ENCODE results near the gene NUP93. TPM values are rescaled to one million over a fixed set of nuclear protein-coding genes. Genes with fewer than 3 reads are reported as not detected.

The NUP93 gene
- polyA plus RNA-seq, 1 donor from 2014 or later = 237 TPM

DNA sequence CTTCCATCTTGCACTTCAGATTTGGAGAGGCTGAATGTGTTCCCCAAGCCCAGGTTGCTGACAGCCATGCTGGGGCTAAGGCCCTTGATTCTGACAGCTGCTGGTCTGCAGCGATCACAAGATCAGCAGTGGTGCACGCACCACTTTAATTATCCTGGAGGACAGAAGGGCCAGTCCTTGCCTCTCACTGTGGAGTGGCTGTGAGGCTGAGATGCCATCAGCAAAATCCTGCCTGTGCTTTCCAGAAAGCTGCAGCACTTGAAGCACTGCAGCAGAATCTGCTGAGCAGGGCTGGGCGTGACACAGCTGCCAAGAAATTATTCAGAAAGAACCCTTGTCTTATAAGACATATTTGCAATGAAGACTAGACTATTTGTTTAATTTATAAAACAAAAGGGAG lies 37.1 kb downstream of the NUP93 start:
- H3K9ac ChIP-seq (ENCODE audit: low read length) = no peak overlapping the region
- no peaks in the 10 kb centered on the region for H3K9me3 ChIP-seq (ENCODE audit: low read length)
- no peak overlapping the region for H3K4me2 ChIP-seq (ENCODE audit: low read length)
- H3K79me2 ChIP-seq (replicated peaks; ENCODE audit: insufficient read depth, low read length) = no peaks in the 10 kb centered on the region
- TF ChIP-seq, protein P1, sequence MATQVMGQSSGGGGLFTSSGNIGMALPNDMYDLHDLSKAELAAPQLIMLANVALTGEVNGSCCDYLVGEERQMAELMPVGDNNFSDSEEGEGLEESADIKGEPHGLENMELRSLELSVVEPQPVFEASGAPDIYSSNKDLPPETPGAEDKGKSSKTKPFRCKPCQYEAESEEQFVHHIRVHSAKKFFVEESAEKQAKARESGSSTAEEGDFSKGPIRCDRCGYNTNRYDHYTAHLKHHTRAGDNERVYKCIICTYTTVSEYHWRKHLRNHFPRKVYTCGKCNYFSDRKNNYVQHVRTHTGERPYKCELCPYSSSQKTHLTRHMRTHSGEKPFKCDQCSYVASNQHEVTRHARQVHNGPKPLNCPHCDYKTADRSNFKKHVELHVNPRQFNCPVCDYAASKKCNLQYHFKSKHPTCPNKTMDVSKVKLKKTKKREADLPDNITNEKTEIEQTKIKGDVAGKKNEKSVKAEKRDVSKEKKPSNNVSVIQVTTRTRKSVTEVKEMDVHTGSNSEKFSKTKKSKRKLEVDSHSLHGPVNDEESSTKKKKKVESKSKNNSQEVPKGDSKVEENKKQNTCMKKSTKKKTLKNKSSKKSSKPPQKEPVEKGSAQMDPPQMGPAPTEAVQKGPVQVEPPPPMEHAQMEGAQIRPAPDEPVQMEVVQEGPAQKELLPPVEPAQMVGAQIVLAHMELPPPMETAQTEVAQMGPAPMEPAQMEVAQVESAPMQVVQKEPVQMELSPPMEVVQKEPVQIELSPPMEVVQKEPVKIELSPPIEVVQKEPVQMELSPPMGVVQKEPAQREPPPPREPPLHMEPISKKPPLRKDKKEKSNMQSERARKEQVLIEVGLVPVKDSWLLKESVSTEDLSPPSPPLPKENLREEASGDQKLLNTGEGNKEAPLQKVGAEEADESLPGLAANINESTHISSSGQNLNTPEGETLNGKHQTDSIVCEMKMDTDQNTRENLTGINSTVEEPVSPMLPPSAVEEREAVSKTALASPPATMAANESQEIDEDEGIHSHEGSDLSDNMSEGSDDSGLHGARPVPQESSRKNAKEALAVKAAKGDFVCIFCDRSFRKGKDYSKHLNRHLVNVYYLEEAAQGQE (IDR thresholded peaks at IDR 0.05; ENCODE audit: borderline replicate concordance) = no peak
- TF ChIP-seq SMC3 (conservative IDR thresholded peaks at IDR 0.05; ENCODE audit: poor library complexity) (no peak), POLR2AphosphoS5 (IDR thresholded peaks at IDR 0.05) (no peak), MXI1 (conservative IDR thresholded peaks at IDR 0.05; ENCODE audit: poor library complexity, severe bottlenecking) (no peak), TAF1 (IDR thresholded peaks at IDR 0.05; ENCODE audit: low read depth) (no peak), EZH2 (IDR thresholded peaks at IDR 0.05; ENCODE audit: borderline replicate concordance, insufficient read depth, low read length, poor library complexity, severe bottlenecking) (no peak), EP300 (conservative IDR thresholded peaks at IDR 0.05; ENCODE audit: poor library complexity, severe bottlenecking) (no peak), RAD21 (conservative IDR thresholded peaks at IDR 0.05) (no peak)
- TF ChIP-seq, protein P2, sequence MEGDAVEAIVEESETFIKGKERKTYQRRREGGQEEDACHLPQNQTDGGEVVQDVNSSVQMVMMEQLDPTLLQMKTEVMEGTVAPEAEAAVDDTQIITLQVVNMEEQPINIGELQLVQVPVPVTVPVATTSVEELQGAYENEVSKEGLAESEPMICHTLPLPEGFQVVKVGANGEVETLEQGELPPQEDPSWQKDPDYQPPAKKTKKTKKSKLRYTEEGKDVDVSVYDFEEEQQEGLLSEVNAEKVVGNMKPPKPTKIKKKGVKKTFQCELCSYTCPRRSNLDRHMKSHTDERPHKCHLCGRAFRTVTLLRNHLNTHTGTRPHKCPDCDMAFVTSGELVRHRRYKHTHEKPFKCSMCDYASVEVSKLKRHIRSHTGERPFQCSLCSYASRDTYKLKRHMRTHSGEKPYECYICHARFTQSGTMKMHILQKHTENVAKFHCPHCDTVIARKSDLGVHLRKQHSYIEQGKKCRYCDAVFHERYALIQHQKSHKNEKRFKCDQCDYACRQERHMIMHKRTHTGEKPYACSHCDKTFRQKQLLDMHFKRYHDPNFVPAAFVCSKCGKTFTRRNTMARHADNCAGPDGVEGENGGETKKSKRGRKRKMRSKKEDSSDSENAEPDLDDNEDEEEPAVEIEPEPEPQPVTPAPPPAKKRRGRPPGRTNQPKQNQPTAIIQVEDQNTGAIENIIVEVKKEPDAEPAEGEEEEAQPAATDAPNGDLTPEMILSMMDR (IDR thresholded peaks at IDR 0.05; ENCODE audit: poor library complexity, severe bottlenecking) = no peak
- H2AFZ ChIP-seq (ENCODE audit: low read depth, low read length) = no peak overlapping the region
- H3K36me3 ChIP-seq (ENCODE audit: insufficient read depth, low read length) = no peaks in the 10 kb centered on the region
- no peaks in the 10 kb centered on the region for H4K20me1 ChIP-seq (ENCODE audit: insufficient read depth)
- no peaks in the 10 kb centered on the region for H3K27me3 ChIP-seq (ENCODE audit: insufficient read depth, low read depth, low read length)
- no peak overlapping the region for H3K4me3 ChIP-seq (ENCODE audit: low read length)
- no peak overlapping the region for H3K27ac ChIP-seq (ENCODE audit: low read length)
- H3K9me2 ChIP-seq (ENCODE audit: insufficient read depth, low read length) = no peaks in the 10 kb centered on the region
- H3F3A ChIP-seq (ENCODE audit: insufficient read depth, low read length, poor library complexity, severe bottlenecking) = no peaks in the 10 kb centered on the region

DNA sequence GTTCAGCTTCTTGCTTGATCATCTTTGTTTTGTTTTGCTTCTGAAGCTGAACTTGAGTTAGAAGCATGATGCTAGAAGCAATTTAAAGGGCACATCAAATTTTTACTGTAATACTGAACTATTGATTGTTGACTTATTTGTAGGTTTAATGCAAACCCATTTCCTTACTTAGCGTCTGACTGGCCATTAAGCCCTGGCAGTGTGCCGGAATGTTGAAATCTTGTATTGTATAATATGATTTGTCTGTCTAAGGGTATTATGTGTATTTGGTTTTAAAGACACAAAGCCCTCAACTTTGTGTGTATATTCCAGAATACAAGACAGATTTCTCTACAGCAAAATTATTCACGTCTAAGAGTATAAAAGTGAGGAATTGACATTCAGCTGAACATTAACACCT lies 39.7 kb downstream of the NUP93 start:
- Histone ChIP-seq H3K4me3 (ENCODE audit: low read length) (no peak overlapping the region), H3K9me2 (ENCODE audit: insufficient read depth, low read length) (no peaks in the 10 kb centered on the region), H2AFZ (ENCODE audit: low read depth, low read length) (no peak overlapping the region), H3K27ac (ENCODE audit: low read length) (no peak overlapping the region), H3K9ac (ENCODE audit: low read length) (no peak overlapping the region), H4K20me1 (ENCODE audit: insufficient read depth) (no peaks in the 10 kb centered on the region), H3K4me2 (ENCODE audit: low read length) (no peak overlapping the region), H3K9me3 (ENCODE audit: low read length) (no peaks in the 10 kb centered on the region), H3K79me2 (replicated peaks; ENCODE audit: insufficient read depth, low read length) (no peaks in the 10 kb centered on the region), H3F3A (ENCODE audit: insufficient read depth, low read length, poor library complexity, severe bottlenecking) (no peaks in the 10 kb centered on the region), H3K36me3 (ENCODE audit: insufficient read depth, low read length) (no peaks in the 10 kb centered on the region), H3K27me3 (ENCODE audit: insufficient read depth, low read depth, low read length) (no peaks in the 10 kb centered on the region)
- no peak for TF ChIP-seq EZH2 (IDR thresholded peaks at IDR 0.05; ENCODE audit: borderline replicate concordance, insufficient read depth, low read length, poor library complexity, severe bottlenecking)
- no peak for TF ChIP-seq TAF1 (IDR thresholded peaks at IDR 0.05; ENCODE audit: low read depth)
- TF ChIP-seq, protein P1 (IDR thresholded peaks at IDR 0.05; ENCODE audit: borderline replicate concordance) = no peak
- no peak for TF ChIP-seq MXI1 (conservative IDR thresholded peaks at IDR 0.05; ENCODE audit: poor library complexity, severe bottlenecking)
- no peak for TF ChIP-seq RAD21 (conservative IDR thresholded peaks at IDR 0.05)
- no peak for TF ChIP-seq SMC3 (conservative IDR thresholded peaks at IDR 0.05; ENCODE audit: poor library complexity)
- TF ChIP-seq, protein P2 (IDR thresholded peaks at IDR 0.05; ENCODE audit: poor library complexity, severe bottlenecking) = no peak
- no peak for TF ChIP-seq POLR2AphosphoS5 (IDR thresholded peaks at IDR 0.05)
- no peak for TF ChIP-seq EP300 (conservative IDR thresholded peaks at IDR 0.05; ENCODE audit: poor library complexity, severe bottlenecking)
